SK-N-SH treated with all-trans-retinoic acid at 6 μM for 48 hours (cell line): ENCODE measurements around the gene ASCL5.

Experiments
- ATAC-seq: fragments of 200-7000 bp; cut with Tn5 transposase; 3 replicates; pipeline ENCODE4 v1.9.1; 2020; ENCODE audit warnings: mild to moderate bottlenecking, moderate library complexity
- ARNTL ChIP-seq: fragments of 450-650 bp; formaldehyde crosslinking; IDR thresholded peaks from 2 replicates; pipeline ENCODE4 v1.5.0; 2020; ENCODE audit warnings: low read depth, mild to moderate bottlenecking, moderate library complexity, borderline replicate concordance
- BACH2 ChIP-seq: fragments of 250-450 bp; sonication (Bioruptor Pico); IDR thresholded peaks from 2 replicates; pipeline ENCODE4 v1.9.0; 2021; ENCODE audit warnings: mild to moderate bottlenecking, borderline replicate concordance
- CREB5 ChIP-seq: fragments of 250-450 bp; sonication (Bioruptor Pico); IDR thresholded peaks from 2 replicates; pipeline ENCODE4 v1.5.1; 2020; ENCODE audit warnings: low read depth, mild to moderate bottlenecking, moderate library complexity
- CSDC2 ChIP-seq: fragments of 250-450 bp; sonication (Bioruptor Pico); IDR thresholded peaks from 2 replicates; pipeline ENCODE4 v1.5.0; 2020; ENCODE audit warnings: mild to moderate bottlenecking, moderate library complexity
- ESRRG ChIP-seq: fragments of 250-450 bp; sonication (Bioruptor Pico); IDR thresholded peaks from 2 replicates; pipeline ENCODE4 v1.6.1; 2021; ENCODE audit warnings: mild to moderate bottlenecking
- GLIS3 ChIP-seq: fragments of 250-450 bp; sonication (Bioruptor Pico); IDR thresholded peaks from 2 replicates; pipeline ENCODE4 v1.5.0; 2020; ENCODE audit warnings: mild to moderate bottlenecking, moderate library complexity
- ISL1 ChIP-seq: fragments of 250-450 bp; sonication (Bioruptor Pico); IDR thresholded peaks from 2 replicates; pipeline ENCODE4 v2.1.2; 2022; ENCODE audit warnings: mild to moderate bottlenecking, moderate library complexity
- OSR1 ChIP-seq: fragments of 250-450 bp; sonication (Bioruptor Pico); IDR thresholded peaks from 2 replicates; pipeline ENCODE4 v1.8.0; 2022; ENCODE audit warnings: moderate library complexity, mild to moderate bottlenecking, inconsistent platforms
- POU6F1 ChIP-seq: fragments of 250-450 bp; sonication (Bioruptor Pico); IDR thresholded peaks from 2 replicates; pipeline ENCODE4 v1.8.0; 2021; ENCODE audit warnings: low read depth, mild to moderate bottlenecking, moderate library complexity, borderline replicate concordance
- PPARA ChIP-seq: fragments of 250-450 bp; sonication (Bioruptor Pico); IDR thresholded peaks from 2 replicates; pipeline ENCODE4 v1.5.0; 2020; ENCODE audit warnings: mild to moderate bottlenecking, borderline replicate concordance
- RARB ChIP-seq: fragments of 250-450 bp; sonication (Bioruptor Pico); IDR thresholded peaks from 2 replicates; pipeline ENCODE4 v1.8.0; 2021; ENCODE audit warnings: mild to moderate bottlenecking, moderate library complexity
- SNAI2 ChIP-seq: fragments of 250-450 bp; sonication (Bioruptor Pico); IDR thresholded peaks from 2 replicates; pipeline ENCODE4 v1.5.0; 2020; ENCODE audit warnings: mild to moderate bottlenecking, moderate library complexity
- TCF4 ChIP-seq: fragments of 250-450 bp; sonication (Bioruptor Pico); IDR thresholded peaks from 2 replicates; pipeline ENCODE4 v1.8.0; 2021; ENCODE audit warnings: mild to moderate bottlenecking, moderate library complexity, borderline replicate concordance
- TOX ChIP-seq: fragments of 250-450 bp; sonication (Bioruptor Pico); IDR thresholded peaks from 2 replicates; pipeline ENCODE4 v1.8.0; 2021; ENCODE audit warnings: mild to moderate bottlenecking, moderate library complexity, borderline replicate concordance
- TSHZ2 ChIP-seq: fragments of 250-450 bp; sonication (Bioruptor Pico); IDR thresholded peaks from 2 replicates; pipeline ENCODE4 v1.5.0; 2020; ENCODE audit warnings: mild to moderate bottlenecking, moderate library complexity
- ZC3H10 ChIP-seq: fragments of 250-450 bp; sonication (Bioruptor Pico); IDR thresholded peaks from 2 replicates; pipeline ENCODE4 v1.5.1; 2021; ENCODE audit warnings: mild to moderate bottlenecking, moderate library complexity
- ZFP30 ChIP-seq: fragments of 450-650 bp; formaldehyde crosslinking; IDR thresholded peaks from 2 replicates; pipeline ENCODE4 v1.5.0; 2022; ENCODE audit warnings: mild to moderate bottlenecking, moderate library complexity
- ZNF565 ChIP-seq: fragments of 450-650 bp; formaldehyde crosslinking; conservative IDR thresholded peaks from 2 replicates; pipeline ENCODE4 v1.5.0; 2020; ENCODE audit warnings: low read depth, mild to moderate bottlenecking, moderate library complexity
- ZNF70 ChIP-seq: fragments of 450-650 bp; formaldehyde crosslinking; IDR thresholded peaks from 2 replicates; pipeline ENCODE4 v1.5.0; 2020; ENCODE audit warnings: mild to moderate bottlenecking, moderate library complexity
- ZNF8 ChIP-seq: fragments of 450-650 bp; formaldehyde crosslinking; IDR thresholded peaks from 2 replicates; pipeline ENCODE4 v1.5.0; 2020; ENCODE audit warnings: mild to moderate bottlenecking, moderate library complexity
- TF ChIP-seq, protein P1 (sequence below): fragments of 250-450 bp; sonication (Bioruptor Pico); IDR thresholded peaks from 2 replicates; pipeline ENCODE4 v1.8.0; 2020; ENCODE audit warnings: mild to moderate bottlenecking, moderate library complexity, borderline replicate concordance
- TF ChIP-seq, protein P2 (sequence below): fragments of 250-450 bp; sonication (Bioruptor Pico); IDR thresholded peaks from 2 replicates; pipeline ENCODE4 v1.5.1; 2021; ENCODE audit warnings: mild to moderate bottlenecking, moderate library complexity

Gene ASCL5

DNA sequence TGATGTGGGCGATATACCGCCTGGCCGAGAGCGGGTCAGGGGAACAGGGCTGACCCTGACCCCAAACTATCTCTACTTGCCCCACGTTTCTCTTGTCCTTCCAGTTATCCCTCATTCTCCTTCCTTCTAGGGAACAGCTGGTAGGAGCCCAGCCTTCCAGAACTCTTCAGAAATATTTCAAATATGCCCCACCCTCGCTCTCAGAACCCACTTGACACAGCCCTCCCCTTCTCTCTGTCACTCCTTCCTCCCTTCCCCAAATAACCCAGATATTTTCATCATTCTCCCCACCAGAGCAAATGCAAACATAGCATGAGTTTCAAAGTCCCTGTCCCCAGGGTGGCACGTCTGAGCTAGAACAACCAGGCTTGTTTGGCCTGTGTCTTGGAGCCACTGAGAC is 15.8 kb downstream of the ASCL5 start:
- TF ChIP-seq CSDC2 (CRISPR knock-in tag), result no peak
- TF ChIP-seq PPARA (CRISPR knock-in tag), result no peak
- no peak for TF ChIP-seq GLIS3
- no peak for TF ChIP-seq SNAI2 (CRISPR knock-in tag)
- no peak for TF ChIP-seq ZNF8 (CRISPR knock-in tag)
- no peak for TF ChIP-seq RARB (CRISPR knock-in tag)
- TF ChIP-seq ARNTL (CRISPR knock-in tag), result no peak
- TF ChIP-seq BACH2 (CRISPR knock-in tag), result no peak
- TF ChIP-seq CREB5 (CRISPR knock-in tag), result no peak
- TF ChIP-seq OSR1 (CRISPR knock-in tag), result no peak
- no peak for TF ChIP-seq ZNF565 (CRISPR knock-in tag)
- no peak for TF ChIP-seq TCF4 (CRISPR knock-in tag)
- no peak for TF ChIP-seq POU6F1 (CRISPR knock-in tag)
- no peak for TF ChIP-seq ZC3H10 (CRISPR knock-in tag)
- no peak for ATAC-seq

DNA sequence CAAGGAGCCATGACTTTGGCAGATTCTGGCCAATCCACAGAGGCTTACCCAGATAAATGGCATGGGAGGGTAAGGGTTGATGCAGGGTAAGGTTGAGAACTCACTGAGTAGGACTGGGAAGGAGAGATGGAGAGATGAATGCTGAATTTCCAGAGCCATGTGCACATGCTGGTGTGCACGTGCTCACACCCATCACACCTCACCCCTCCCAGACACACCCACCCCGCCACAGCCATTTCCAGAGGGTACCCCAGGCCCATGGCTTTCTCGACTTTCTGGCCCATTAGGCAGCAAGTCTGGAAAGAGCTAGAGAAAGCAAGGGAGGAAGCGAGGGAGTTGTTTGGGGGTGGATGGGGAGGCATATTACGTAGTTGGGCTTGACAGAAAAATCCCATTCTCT is 16.4 kb downstream of the ASCL5 start:
- TF ChIP-seq, protein P1, sequence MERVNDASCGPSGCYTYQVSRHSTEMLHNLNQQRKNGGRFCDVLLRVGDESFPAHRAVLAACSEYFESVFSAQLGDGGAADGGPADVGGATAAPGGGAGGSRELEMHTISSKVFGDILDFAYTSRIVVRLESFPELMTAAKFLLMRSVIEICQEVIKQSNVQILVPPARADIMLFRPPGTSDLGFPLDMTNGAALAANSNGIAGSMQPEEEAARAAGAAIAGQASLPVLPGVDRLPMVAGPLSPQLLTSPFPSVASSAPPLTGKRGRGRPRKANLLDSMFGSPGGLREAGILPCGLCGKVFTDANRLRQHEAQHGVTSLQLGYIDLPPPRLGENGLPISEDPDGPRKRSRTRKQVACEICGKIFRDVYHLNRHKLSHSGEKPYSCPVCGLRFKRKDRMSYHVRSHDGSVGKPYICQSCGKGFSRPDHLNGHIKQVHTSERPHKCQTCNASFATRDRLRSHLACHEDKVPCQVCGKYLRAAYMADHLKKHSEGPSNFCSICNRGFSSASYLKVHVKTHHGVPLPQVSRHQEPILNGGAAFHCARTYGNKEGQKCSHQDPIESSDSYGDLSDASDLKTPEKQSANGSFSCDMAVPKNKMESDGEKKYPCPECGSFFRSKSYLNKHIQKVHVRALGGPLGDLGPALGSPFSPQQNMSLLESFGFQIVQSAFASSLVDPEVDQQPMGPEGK, result no peak
- no peak for TF ChIP-seq ESRRG (CRISPR knock-in tag)
- no peak for TF ChIP-seq BACH2 (CRISPR knock-in tag)
- no peak for TF ChIP-seq TCF4 (CRISPR knock-in tag)
- TF ChIP-seq ZFP30 (CRISPR knock-in tag), result no peak
- no peak for TF ChIP-seq ISL1 (CRISPR knock-in tag)
- no peak for TF ChIP-seq TOX (CRISPR knock-in tag)
- no peak for TF ChIP-seq ZNF8 (CRISPR knock-in tag)
- TF ChIP-seq ZNF70 (CRISPR knock-in tag), result no peak
- TF ChIP-seq CREB5 (CRISPR knock-in tag), result no peak
- no peak for TF ChIP-seq POU6F1 (CRISPR knock-in tag)
- no peak for TF ChIP-seq TSHZ2 (CRISPR knock-in tag)
- TF ChIP-seq, protein P2, sequence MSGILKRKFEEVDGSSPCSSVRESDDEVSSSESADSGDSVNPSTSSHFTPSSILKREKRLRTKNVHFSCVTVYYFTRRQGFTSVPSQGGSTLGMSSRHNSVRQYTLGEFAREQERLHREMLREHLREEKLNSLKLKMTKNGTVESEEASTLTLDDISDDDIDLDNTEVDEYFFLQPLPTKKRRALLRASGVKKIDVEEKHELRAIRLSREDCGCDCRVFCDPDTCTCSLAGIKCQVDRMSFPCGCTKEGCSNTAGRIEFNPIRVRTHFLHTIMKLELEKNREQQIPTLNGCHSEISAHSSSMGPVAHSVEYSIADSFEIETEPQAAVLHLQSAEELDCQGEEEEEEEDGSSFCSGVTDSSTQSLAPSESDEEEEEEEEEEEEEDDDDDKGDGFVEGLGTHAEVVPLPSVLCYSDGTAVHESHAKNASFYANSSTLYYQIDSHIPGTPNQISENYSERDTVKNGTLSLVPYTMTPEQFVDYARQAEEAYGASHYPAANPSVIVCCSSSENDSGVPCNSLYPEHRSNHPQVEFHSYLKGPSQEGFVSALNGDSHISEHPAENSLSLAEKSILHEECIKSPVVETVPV, result no peak
- TF ChIP-seq CSDC2 (CRISPR knock-in tag), result no peak
- TF ChIP-seq RARB (CRISPR knock-in tag), result no peak
- ATAC-seq, result no peak
